MG63 (cell line): Measurements from ENCODE around the gene RECQL. TPM values are rescaled to one million over a fixed set of nuclear protein-coding genes. Genes with fewer than 3 reads are reported as not detected.
"Not testable (repeated sequence)": the region's sequence is repeated elsewhere in the genome, so short reads cannot be mapped to it uniquely, and the experiment has no call there.

Experiments used
- DNase-seq: peaks from one replicate; pipeline ENCODE4 v3.0.0-alpha.2; 2020
- H3K27me3 ChIP-seq: fragments of 250-450 bp; sonication (Bioruptor Pico); 2 replicates; pipeline ENCODE4 v1.5.1; 2020; ENCODE audit warnings: mild to moderate bottlenecking, moderate library complexity
- H3K36me3 ChIP-seq: fragments of 250-450 bp; sonication (Bioruptor Pico); 2 replicates; pipeline ENCODE4 v1.5.1; 2020; ENCODE audit warnings: mild to moderate bottlenecking, moderate library complexity
- H3K4me3 ChIP-seq: fragments of 250-450 bp; sonication (Bioruptor Pico); 2 replicates; pipeline ENCODE4 v1.5.1; 2020; ENCODE audit warnings: mild to moderate bottlenecking, moderate library complexity
- H3K9me3 ChIP-seq: fragments of 250-450 bp; sonication (Bioruptor Pico); 2 replicates; pipeline ENCODE4 v1.5.1; 2020; ENCODE audit warnings: mild to moderate bottlenecking, moderate library complexity
- total RNA-seq: library from RNA; depleted of rRNA; stranded (reverse); fragments of >200 nt; shearing (Covaris generic); gene quantifications from 2 replicates; pipeline ENCODE4 v1.2.3, GENCODE V29; 2014; ENCODE audit warnings: low replicate concordance; rRNA removed

The RECQL gene
- total RNA-seq, 1 experiment from 2014 or later, result 95.0 TPM

GRCh38 chr12:21456291-21456780 lies 45.1 kb downstream of the RECQL start:
- Histone ChIP-seq H3K36me3 (peaks cover 55% of the 10 kb centered on the region), H3K9me3 (no peaks in the 10 kb centered on the region), H3K4me3 (no peak overlapping the region), H3K27me3 (no peaks in the 10 kb centered on the region)
- DNase-seq, result no peak

- DNase-seq, result no peak
- Histone ChIP-seq H3K36me3 (peaks cover 62% of the 10 kb centered on the region), H3K27me3 (no peaks in the 10 kb centered on the region), H3K9me3 (no peaks in the 10 kb centered on the region), H3K4me3 (no peak overlapping the region)
Observed at GRCh38 chr12:21453312-21453852, 48.1 kb downstream of the RECQL start.

- H3K27me3 ChIP-seq, result no peaks in the 10 kb centered on the region
- DNase-seq, result no peak
Observed at GRCh38 chr12:21451529-21451928, 49.9 kb downstream of the RECQL start.

GRCh38 chr12:21444193-21445146 lies 57.0 kb downstream of the RECQL start:
- no peak for DNase-seq
- peaks cover 44% of the 10 kb centered on the region for H3K36me3 ChIP-seq
- H3K4me3 ChIP-seq, result no peak overlapping the region
- no peaks in the 10 kb centered on the region for H3K27me3 ChIP-seq
- no peaks in the 10 kb centered on the region for H3K9me3 ChIP-seq

More at GRCh38 chr12:21451529-21451928, 49.9 kb downstream of the RECQL start:
- no peaks in the 10 kb centered on the region for H3K9me3 ChIP-seq
- peaks cover 59% of the 10 kb centered on the region for H3K36me3 ChIP-seq
- H3K4me3 ChIP-seq, result no peak overlapping the region

- Histone ChIP-seq H3K9me3 (no peaks in the 10 kb centered on the region), H3K27me3 (no peaks in the 10 kb centered on the region), H3K36me3 (peaks cover 19% of the 10 kb centered on the region), H3K4me3 (no peak overlapping the region; the same call in 1 of the 2 replicates)
- DNase-seq, result no peak
Observed at GRCh38 chr12:21439347-21439746, 62.1 kb downstream of the RECQL start.

- DNase-seq, result no peak
- Histone ChIP-seq H3K36me3 (peaks cover 17% of the 10 kb centered on the region), H3K9me3 (no peaks in the 10 kb centered on the region), H3K4me3 (peak overlapping the region; percentile 91), H3K27me3 (no peaks in the 10 kb centered on the region)
Observed at GRCh38 chr12:21438643-21439042, 62.8 kb downstream of the RECQL start.

- no peaks in the 10 kb centered on the region; the same call in 1 of the 2 replicates for H3K27me3 ChIP-seq
- H3K36me3 ChIP-seq, result peaks cover under 1% of the 10 kb centered on the region; the same call in 1 of the 2 replicates
- no peak for DNase-seq
- no peaks in the 10 kb centered on the region for H3K9me3 ChIP-seq
- no peak overlapping the region for H3K4me3 ChIP-seq
Observed at GRCh38 chr12:21434699-21435098, 66.7 kb downstream of the RECQL start.

GRCh38 chr12:21433525-21433924 lies 67.9 kb downstream of the RECQL start:
- Histone ChIP-seq H3K36me3 (no peaks in the 10 kb centered on the region), H3K4me3 (no peak overlapping the region), H3K9me3 (no peaks in the 10 kb centered on the region), H3K27me3 (no peaks in the 10 kb centered on the region; the same call in 1 of the 2 replicates)
- no peak for DNase-seq

- H3K36me3 ChIP-seq, result no peaks in the 10 kb centered on the region
- H3K9me3 ChIP-seq, result no peaks in the 10 kb centered on the region
- no peak overlapping the region for H3K4me3 ChIP-seq
- no peaks in the 10 kb centered on the region; the same call in 1 of the 2 replicates for H3K27me3 ChIP-seq
- no peak for DNase-seq
Observed at GRCh38 chr12:21429994-21430393, 71.4 kb downstream of the RECQL start.

- Histone ChIP-seq H3K36me3 (no peaks in the 10 kb centered on the region), H3K4me3 (no peak overlapping the region)
- DNase-seq, result no peak
Observed at GRCh38 chr12:21428241-21428640, 73.2 kb downstream of the RECQL start.

GRCh38 chr12:21419009-21419699 lies 82.3 kb downstream of the RECQL start:
- not testable (repeated sequence) for H3K27me3 ChIP-seq, H3K9me3 ChIP-seq, H3K36me3 ChIP-seq, H3K4me3 ChIP-seq, DNase-seq

More at GRCh38 chr12:21428241-21428640, 73.2 kb downstream of the RECQL start:
- Histone ChIP-seq H3K9me3 (no peaks in the 10 kb centered on the region), H3K27me3 (no peaks in the 10 kb centered on the region; the same call in 1 of the 2 replicates)

Other genes starting within 250 kb of the RECQL start
- gene SLCO1A2, start 166.7 kb downstream of the RECQL start, total RNA-seq, result not detected in 2 replicates
- gene IAPP, start 128.7 kb downstream of the RECQL start, total RNA-seq, result not detected in 2 replicates
- 8.1 and 38.1 TPM in 2 replicates for gene PYROXD1, start 64.0 kb downstream of the RECQL start, total RNA-seq
- 45.6 and 97.8 TPM in 2 replicates for gene GOLT1B, start 154 bp upstream of the RECQL start, total RNA-seq
- 1.1 and 6.6 TPM in 2 replicates for gene SPX, start 24.7 kb upstream of the RECQL start, total RNA-seq
- gene GYS2, start 103.2 kb upstream of the RECQL start, total RNA-seq, result not detected in 2 replicates
- 2,316 and 2,927 TPM in 2 replicates for gene LDHB, start 156.2 kb upstream of the RECQL start, total RNA-seq